GM12878 (cell line): Measurements from ENCODE around the gene CTDSP1. TPM values are rescaled to one million over a fixed set of nuclear protein-coding genes. Genes with fewer than 3 reads are reported as not detected.

Source experiments
- ATAC-seq: fragments of 200-7000 bp; cut with Tn5 transposase; 3 replicates; pipeline ENCODE4 v1.9.1; 2020; ENCODE audit warnings: mild to moderate bottlenecking, moderate library complexity
- BruUV-seq: library from RNA; stranded (reverse); fragments of 400-500 nt; replicated peaks from 2 replicates; lab custom pipeline; 2021; lab: Mats Ljungman, UMichigan
- CTCF ChIA-PET: fragments of 300-600 bp; sonication (Branson Sonifier 250); formaldehyde crosslinking; extraction: SDS; loops from one replicate; lab custom pipeline; 2021; ENCODE audit warnings: inconsistent platforms; lab: Yijun Ruan, JAX
- POLR2A ChIA-PET: fragments of 350-600 bp; formaldehyde crosslinking; extraction: SDS; loops from one replicate; lab custom pipeline; 2021; ENCODE audit warnings: inconsistent platforms; lab: Charles Lee
- RAD21 ChIA-PET: fragments of 300-600 bp; sonication (Branson Sonifier 250); formaldehyde crosslinking; loops from one replicate; lab custom pipeline; 2023; ENCODE audit warnings: antibody characterized with exemption; ENCODE audit not compliant: unreplicated experiment; lab: Charles Lee
- SMC1A ChIA-PET: fragments of 300-600 bp; sonication (Branson Sonifier 250); formaldehyde crosslinking; loops from one replicate; lab custom pipeline; 2023; ENCODE audit not compliant: unreplicated experiment, uncharacterized antibody; lab: Charles Lee
- DNase-seq: peaks from one replicate; pipeline ENCODE4 v3.0.0-alpha.2; 2011; ENCODE audit warnings: low read depth, low spot score
- FAIRE-seq: peaks from 3 replicates; lab custom pipeline; 2011; peaks lifted over from hg19 to GRCh38; lab: Jason Lieb, UNC
- H2AFZ ChIP-seq: 2 replicates; pipeline ENCODE4 v1.6.0; 2011; ENCODE audit warnings: low read depth, low read length, control low read depth; ENCODE audit not compliant: control insufficient read depth
- H3K27ac ChIP-seq: 2 replicates; pipeline ENCODE4 v1.5.1; 2011; ENCODE audit warnings: control low read depth; ENCODE audit not compliant: control insufficient read depth, insufficient read depth
- H3K27me3 ChIP-seq, 2 experiments: replicated peaks in 1 of 2; 2 replicates each; pipeline versions ENCODE4 v1.6.0 to v1.6.1; 2011; ENCODE audit warnings: low read length in 1 of 2; ENCODE audit not compliant: control insufficient read depth in 2 of 2, insufficient read depth in 2 of 2
- H3K36me3 ChIP-seq, 2 experiments: 2 replicates each; pipeline ENCODE4 v1.5.1; 2011; ENCODE audit warnings: low read length in 1 of 2; ENCODE audit not compliant: control insufficient read depth in 2 of 2, insufficient read depth in 2 of 2
- H3K4me1 ChIP-seq: 2 replicates; pipeline ENCODE4 v1.6.1; 2011; ENCODE audit warnings: mild to moderate bottlenecking, low read length, moderate library complexity, mixed read lengths; ENCODE audit not compliant: control insufficient read depth, insufficient read depth
- H3K4me2 ChIP-seq: 2 replicates; pipeline ENCODE4 v1.6.0; 2011; ENCODE audit warnings: control low read depth; ENCODE audit not compliant: control insufficient read depth, insufficient read depth
- H3K4me3 ChIP-seq: fragments of 200-600 bp; sonication (generic); 2 replicates; pipeline ENCODE4 v1.5.1; 2016
- H3K79me2 ChIP-seq: 2 replicates; pipeline ENCODE4 v1.6.0; 2011; ENCODE audit warnings: low read length; ENCODE audit not compliant: control insufficient read depth, insufficient read depth
- H3K9ac ChIP-seq: 2 replicates; pipeline ENCODE4 v1.8.0; 2011; ENCODE audit warnings: low read length, control low read depth, mixed read lengths; ENCODE audit not compliant: control insufficient read depth, insufficient read depth
- H3K9me3 ChIP-seq: replicated peaks from 3 replicates; pipeline ENCODE4 v1.5.1; 2011; ENCODE audit warnings: mild to moderate bottlenecking, low read length; ENCODE audit not compliant: control insufficient read depth, insufficient read depth
- H4K20me1 ChIP-seq: 2 replicates; pipeline ENCODE4 v1.6.0; 2011; ENCODE audit not compliant: control insufficient read depth, insufficient read depth
- ASH2L ChIP-seq: fragments of 300-600, 200-600 bp; sonication (generic); IDR thresholded peaks from 2 replicates; pipeline ENCODE4 v1.6.1; 2017; ENCODE audit warnings: low read depth, mild to moderate bottlenecking, borderline replicate concordance
- ATF3 ChIP-seq: IDR thresholded peaks from 2 replicates; pipeline ENCODE4 v1.6.1; 2011; ENCODE audit warnings: low read depth, mild to moderate bottlenecking, low read length, moderate library complexity, borderline replicate concordance; ENCODE audit errors: extremely low read depth
- BCL11A ChIP-seq: IDR thresholded peaks from 2 replicates; pipeline ENCODE4 v1.6.1; 2011; ENCODE audit warnings: low read depth, low read length
- CHD1 ChIP-seq: IDR thresholded peaks from 2 replicates; pipeline ENCODE4 v1.6.1; 2012; ENCODE audit warnings: low read depth, low read length, improper control_type of control experiment
- FOXM1 ChIP-seq: IDR thresholded peaks from 2 replicates; pipeline ENCODE4 v1.6.1; 2012; ENCODE audit warnings: low read depth, mild to moderate bottlenecking, inconsistent platforms, low read length, moderate library complexity
- JUNB ChIP-seq: IDR thresholded peaks from 2 replicates; pipeline ENCODE4 v1.6.1; 2016; ENCODE audit warnings: antibody characterized with exemption, mild to moderate bottlenecking
- NKRF ChIP-seq: fragments of 450-650 bp; conservative IDR thresholded peaks from 2 replicates; pipeline ENCODE4 v1.6.1; 2017; ENCODE audit warnings: mild to moderate bottlenecking, moderate library complexity
- SP1 ChIP-seq: IDR thresholded peaks from one replicate; pipeline ENCODE4 v1.6.1; 2011; ENCODE audit warnings: low read depth, low read length
- STAT3 ChIP-seq: IDR thresholded peaks from 2 replicates; pipeline ENCODE4 v1.6.1; 2011; ENCODE audit warnings: low read depth, low read length, improper control_type of control experiment
- TARDBP ChIP-seq: IDR thresholded peaks from 2 replicates; pipeline ENCODE4 v1.6.1; 2016; ENCODE audit warnings: borderline replicate concordance
- TCF7 ChIP-seq: IDR thresholded peaks from 2 replicates; pipeline ENCODE4 v1.6.1; 2014; ENCODE audit warnings: antibody characterized with exemption, borderline replicate concordance
- ZBTB33 ChIP-seq: fragments of 450-650 bp; IDR thresholded peaks from 2 replicates; pipeline ENCODE4 v1.6.1; 2017; ENCODE audit warnings: mild to moderate bottlenecking
- ZNF274 ChIP-seq: IDR thresholded peaks from one replicate; pipeline ENCODE4 v1.8.0; 2011; ENCODE audit not compliant: insufficient read length, insufficient read depth
- ZNF622 ChIP-seq: fragments of 450-650 bp; IDR thresholded peaks from 2 replicates; pipeline ENCODE4 v1.6.1; 2017; ENCODE audit warnings: mild to moderate bottlenecking, inconsistent platforms
- WGBS: methylation state at CpG from one replicate; pipeline ENCODE4 v1.1.6; 2016; ENCODE audit warnings: low lambda C conversion rate; ENCODE audit not compliant: insufficient replicate concordance, insufficient coverage; ENCODE audit errors: missing lambda C conversion rate; 5-methylcytosine and 5-hydroxymethylcytosine counted together
- in situ Hi-C: fragments of 300-500 bp; cut with MboI; formaldehyde crosslinking; loops from 9 replicates; pipeline ENCODE4 v1.14.3; 2018; ENCODE audit warnings: mixed read lengths
- intact Hi-C: fragments of 100-400 bp; cut with micrococcal nuclease; formaldehyde crosslinking; loops from one replicate; pipeline ENCODE4 v1.14.2; 2022; ENCODE audit not compliant: unreplicated experiment
- polyA plus RNA-seq, 11 experiments: library from polyadenylated mRNA; depleted of rRNA in 4 of 11; unstranded in 6 of 11; stranded (reverse) in 5 of 11; fragments of >200 nt; fragmentation: Nextera tagmentation in 4 of 11; fragmentation: Illumina TruSeq in 1 of 11; extraction: Ambion mirVana in 4 of 11; extraction: Trizol in 1 of 11; gene quantifications; 1 replicate in 1 of 11; 2 replicates in 10 of 11; pipeline versions ENCODE4 v1.2.1 to v1.2.3, GENCODE V29; 2011 to 2016; ENCODE audit warnings: inconsistent platforms in 2 of 11, missing spikeins in 2 of 11, low read depth in 1 of 11
- total RNA-seq, 4 experiments: library from RNA; depleted of rRNA in 3 of 4; stranded (reverse); fragments of >200 nt in 3 of 4; fragmentation: Illumina TruSeq in 1 of 4; extraction: Trizol in 1 of 4; gene quantifications; 2 replicates each; pipeline versions ENCODE4 v1.2.1 to v1.2.3, GENCODE V29; 2013 to 2021

The CTDSP1 gene
- total and polyA plus RNA-seq, 10 of the 15 experiments (the other 5 are each of a cell fraction or from before 2014, with no cell fraction given): 3.0 to 75.9 (median 34.4) TPM

- ChIA-PET CTCF (interaction anchor here (0.8 to 2.1 kb wide), 3 partner anchors 9 to 83 kb away, joined by 4 to 7 read pairs (median 6); partner anchors contain the start of gene CATIP), POLR2A (interaction anchor here (2.8 kb wide), 1 partner anchor 9 kb away, joined by 8 read pairs; no protein-coding TSS in a partner anchor)
Observed at GRCh38 chr2:218384975-218385374, 14.7 kb upstream of the CTDSP1 start.

GRCh38 chr2:218386505-218387368 lies 12.9 kb upstream of the CTDSP1 start:
- no peak for FAIRE-seq
- in situ Hi-C loops: loop anchor here (25.0 kb wide), 1 partner anchor 99 kb away; the partner anchor contains the start of gene TMBIM1
- H3K4me2 ChIP-seq: no peak overlapping the region
- TF ChIP-seq JUNB: no peak
- TF ChIP-seq ATF3: no peak
- no peak for TF ChIP-seq FOXM1
- no peak for TF ChIP-seq NKRF
- no peak for TF ChIP-seq TARDBP
- no peak for TF ChIP-seq ZBTB33
- TF ChIP-seq SP1: no peak

More at GRCh38 chr2:218384975-218385374, 14.7 kb upstream of the CTDSP1 start:
- Histone ChIP-seq H3K27ac (no peak overlapping the region), H3K79me2 (no peaks in the 10 kb centered on the region), H3K9me3 (no peaks in the 10 kb centered on the region), H4K20me1 (no peaks in the 10 kb centered on the region), H3K4me1 (no peaks in the 10 kb centered on the region), H3K27me3 (no peaks in the 10 kb centered on the region; a peak in 2 of 4 replicates), H2AFZ (no peak overlapping the region), H3K4me3 (no peak overlapping the region), H3K4me2 (no peak overlapping the region), H3K9ac (no peak overlapping the region), H3K36me3 (no peaks in the 10 kb centered on the region)
- DNase-seq (no peak), ATAC-seq (no peak), FAIRE-seq (no peak)
- no peak for TF ChIP-seq BCL11A
- TF ChIP-seq ZNF274: no peak
- no peak for TF ChIP-seq STAT3
- no peak for TF ChIP-seq CHD1
- TF ChIP-seq ASH2L: no peak
- TF ChIP-seq TCF7: no peak
- no peak for TF ChIP-seq ZNF622
- 35% methylated on average over 9 of the region's 9 CpGs for WGBS
- SMC1A ChIA-PET: interaction anchor here (0.6 to 0.7 kb wide), 2 partner anchors 160 to 196 kb away, joined by 3 read pairs; no protein-coding TSS in a partner anchor
- no TSS peak for BruUV-seq
- in situ Hi-C loops (loop anchor here (25.0 kb wide), 1 partner anchor 98 kb away; the partner anchor contains the start of gene TMBIM1), intact Hi-C loops (no loop called here)
- RAD21 ChIA-PET: interaction anchor here (1.2 kb wide), 1 partner anchor 9 kb away, joined by 3 read pairs; no protein-coding TSS in a partner anchor

More at GRCh38 chr2:218386505-218387368, 12.9 kb upstream of the CTDSP1 start:
- no peaks in the 10 kb centered on the region for H4K20me1 ChIP-seq
- DNase-seq (no peak), ATAC-seq (no peak; the same call in 2 of the 3 replicates)
- H3K4me1 ChIP-seq: no peaks in the 10 kb centered on the region
- SMC1A ChIA-PET: interaction anchor here (1.0 kb wide), 1 partner anchor 15 kb away, joined by 3 read pairs; no protein-coding TSS in a partner anchor
- no TSS peak for BruUV-seq
- no peak overlapping the region for H3K9ac ChIP-seq
- no peak overlapping the region for H3K4me3 ChIP-seq
- intact Hi-C loops: no loop called here
- POLR2A ChIA-PET: no interaction called here
- H3K27ac ChIP-seq: no peak overlapping the region
- CTCF ChIA-PET: no interaction called here
- 54% methylated on average over 21 of the region's 23 CpGs for WGBS
- H3K27me3 ChIP-seq: no peaks in the 10 kb centered on the region; a peak in 2 of 4 replicates
- RAD21 ChIA-PET: interaction anchor here (1.7 kb wide), 1 partner anchor 115 kb away, joined by 5 read pairs; no protein-coding TSS in a partner anchor
- H2AFZ ChIP-seq: no peak overlapping the region
- H3K79me2 ChIP-seq: no peaks in the 10 kb centered on the region
- no peaks in the 10 kb centered on the region for H3K9me3 ChIP-seq
- no peaks in the 10 kb centered on the region for H3K36me3 ChIP-seq
